ENCODE measurements around the gene CD99L2. TPM values are rescaled to one million over a fixed set of nuclear protein-coding genes. Genes with fewer than 3 reads are reported as not detected.
A peak's percentile ranks its signal among the peaks of the same experiment; 100 is the strongest.

The CD99L2 gene
- total and polyA plus RNA-seq, 5 experiments from 2014 or later = 13.5 to 17.0 (median 14.6) TPM

GRCh38 chrX:150919401-150919800 lies 20.9 kb upstream of the CD99L2 start:
- H3K9me3 Mint-ChIP-seq = no peaks in the 10 kb centered on the region
- no peaks in the 10 kb centered on the region for H3K4me1 Mint-ChIP-seq
- H3K27me3 Mint-ChIP-seq = no peaks in the 10 kb centered on the region
- POLR2A ChIA-PET = no interaction called here
- DNase-seq = no peak
- H3K4me3 Mint-ChIP-seq = no peak overlapping the region
- no peak for ATAC-seq
- H3K36me3 Mint-ChIP-seq = peaks cover 0 to 3% (median 0%) of the 10 kb centered on the region in 3 donors
- H3K27ac Mint-ChIP-seq = no peak overlapping the region

- H3K9me3 Mint-ChIP-seq = no peaks in the 10 kb centered on the region
- no peaks in the 10 kb centered on the region for H3K4me1 Mint-ChIP-seq
- no peaks in the 10 kb centered on the region for H3K27me3 Mint-ChIP-seq
- H3K36me3 Mint-ChIP-seq = no peaks in the 10 kb centered on the region
- no peak overlapping the region for H3K4me3 Mint-ChIP-seq
- POLR2A ChIA-PET = no interaction called here
- no peak overlapping the region for H3K27ac Mint-ChIP-seq
- no peak for DNase-seq
- no peak for ATAC-seq
Observed at GRCh38 chrX:150913511-150913910, 15.0 kb upstream of the CD99L2 start.

- no peaks in the 10 kb centered on the region for H3K4me1 Mint-ChIP-seq
- POLR2A ChIA-PET = no interaction called here
- DNase-seq = no peak
Observed at GRCh38 chrX:150907474-150907873, 9.0 kb upstream of the CD99L2 start.

GRCh38 chrX:150906694-150907093 lies 8.2 kb upstream of the CD99L2 start:
- POLR2A ChIA-PET = no interaction called here
- H3K36me3 Mint-ChIP-seq = no peaks in the 10 kb centered on the region
- H3K4me1 Mint-ChIP-seq = no peaks in the 10 kb centered on the region

More at GRCh38 chrX:150907474-150907873, 9.0 kb upstream of the CD99L2 start:
- Mint-ChIP-seq H3K9me3 (peaks cover 0 to 2% (median 0%) of the 10 kb centered on the region in 9 donors), H3K27me3 (peaks cover 0 to 2% (median 0%) of the 10 kb centered on the region in 5 donors), H3K36me3 (no peaks in the 10 kb centered on the region), H3K27ac (peak overlapping the region in 1 of 10 donors; percentile 23), H3K4me3 (no peak overlapping the region)
- ATAC-seq = no peak

GRCh38 chrX:150905293-150905692 lies 6.8 kb upstream of the CD99L2 start:
- Mint-ChIP-seq H3K27ac (no peak overlapping the region), H3K36me3 (no peaks in the 10 kb centered on the region), H3K9me3 (peaks cover 0 to 2% (median 0%) of the 10 kb centered on the region in 9 donors), H3K4me3 (no peak overlapping the region), H3K4me1 (no peaks in the 10 kb centered on the region), H3K27me3 (peaks cover 0 to 2% (median 0%) of the 10 kb centered on the region in 5 donors)
- POLR2A ChIA-PET = no interaction called here
- ATAC-seq = no peak
- DNase-seq = no peak

More at GRCh38 chrX:150906694-150907093, 8.2 kb upstream of the CD99L2 start:
- DNase-seq = no peak
- Mint-ChIP-seq H3K27ac (no peak overlapping the region), H3K27me3 (peaks cover 0 to 2% (median 0%) of the 10 kb centered on the region in 5 donors), H3K4me3 (no peak overlapping the region), H3K9me3 (peaks cover 0 to 2% (median 0%) of the 10 kb centered on the region in 9 donors)
- ATAC-seq = no peak

GRCh38 chrX:150903110-150903508 lies 4.6 kb upstream of the CD99L2 start:
- DNase-seq = no peak
- Mint-ChIP-seq H3K4me3 (no peak overlapping the region), H3K27me3 (peaks cover 0 to 2% (median 0%) of the 10 kb centered on the region in 5 donors), H3K4me1 (peaks cover 0 to 3% (median 0%) of the 10 kb centered on the region in 4 donors), H3K27ac (no peak overlapping the region), H3K9me3 (peaks cover 0 to 2% (median 0%) of the 10 kb centered on the region in 9 donors), H3K36me3 (no peaks in the 10 kb centered on the region)
- POLR2A ChIA-PET = no interaction called here
- ATAC-seq = no peak

- Mint-ChIP-seq H3K4me1 (peaks cover 0 to 3% (median under 1%) of the 10 kb centered on the region in 4 donors), H3K36me3 (no peaks in the 10 kb centered on the region), H3K27me3 (peaks cover 0 to 2% (median 0%) of the 10 kb centered on the region in 5 donors), H3K27ac (no peak overlapping the region), H3K9me3 (peaks cover 0 to 2% (median 0%) of the 10 kb centered on the region in 9 donors), H3K4me3 (no peak overlapping the region)
- DNase-seq = no peak
- no peak for ATAC-seq
- POLR2A ChIA-PET = no interaction called here
Observed at GRCh38 chrX:150902434-150903109, 4.1 kb upstream of the CD99L2 start.

- POLR2A ChIA-PET = no interaction called here
- no peaks in the 10 kb centered on the region for H3K36me3 Mint-ChIP-seq
- peak in 9 of 10 donors; percentile 2 to 58 (median 23) for DNase-seq
- H3K27ac Mint-ChIP-seq = peak overlapping the region in 8 of 10 donors; percentile 7 to 84 (median 71)
- no peaks in the 10 kb centered on the region for H3K27me3 Mint-ChIP-seq
- ATAC-seq = peak in 1 of 2 donors; percentile 29
- H3K4me1 Mint-ChIP-seq = peaks cover 2 to 8% (median 6%) of the 10 kb centered on the region in 4 donors
- H3K9me3 Mint-ChIP-seq = no peaks in the 10 kb centered on the region
- peak overlapping the region; percentile 83 to 93 (median 90) for H3K4me3 Mint-ChIP-seq
Observed at GRCh38 chrX:150899191-150899757, 806 bp upstream of the CD99L2 start.

GRCh38 chrX:150897421-150898320 lies 797 bp downstream of the CD99L2 start:
- H3K4me3 Mint-ChIP-seq = peak overlapping the region; percentile 68 to 87 (median 81)
- H3K36me3 Mint-ChIP-seq = no peaks in the 10 kb centered on the region
- H3K9me3 Mint-ChIP-seq = no peaks in the 10 kb centered on the region
- POLR2A ChIA-PET = no interaction called here
- ATAC-seq (peak; percentile 7 to 24), DNase-seq (peak in 9 of 10 donors; percentile 9 to 68 (median 33))
- peaks cover 2 to 8% (median 6%) of the 10 kb centered on the region in 4 donors for H3K4me1 Mint-ChIP-seq
- peak overlapping the region in 7 of 10 donors; percentile 43 to 88 (median 84) for H3K27ac Mint-ChIP-seq
- no peaks in the 10 kb centered on the region for H3K27me3 Mint-ChIP-seq

- peak overlapping the region in 1 of 10 donors; percentile 26 for H3K4me3 Mint-ChIP-seq
Observed at GRCh38 chrX:150896632-150897031, 1.8 kb downstream of the CD99L2 start.

GRCh38 chrX:150893936-150894335 lies 4.5 kb downstream of the CD99L2 start:
- no peaks in the 10 kb centered on the region for H3K9me3 Mint-ChIP-seq
- H3K4me3 Mint-ChIP-seq = no peak overlapping the region
- no peaks in the 10 kb centered on the region for H3K36me3 Mint-ChIP-seq
- ATAC-seq (no peak), DNase-seq (no peak)
- POLR2A ChIA-PET = no interaction called here
- H3K27me3 Mint-ChIP-seq = no peaks in the 10 kb centered on the region
- H3K4me1 Mint-ChIP-seq = peaks cover 2 to 8% (median 4%) of the 10 kb centered on the region in 4 donors
- H3K27ac Mint-ChIP-seq = no peak overlapping the region

More at GRCh38 chrX:150896632-150897031, 1.8 kb downstream of the CD99L2 start:
- Mint-ChIP-seq H3K4me1 (peaks cover 2 to 8% (median 6%) of the 10 kb centered on the region in 4 donors), H3K9me3 (no peaks in the 10 kb centered on the region), H3K27ac (no peak overlapping the region), H3K27me3 (no peaks in the 10 kb centered on the region), H3K36me3 (no peaks in the 10 kb centered on the region)
- no peak for DNase-seq
- POLR2A ChIA-PET = no interaction called here
- ATAC-seq = no peak

- POLR2A ChIA-PET = no interaction called here
- H3K27me3 Mint-ChIP-seq = no peaks in the 10 kb centered on the region
- H3K9me3 Mint-ChIP-seq = no peaks in the 10 kb centered on the region
- H3K27ac Mint-ChIP-seq = no peak overlapping the region
- ATAC-seq (no peak), DNase-seq (no peak)
- peaks cover 0 to 2% (median 0%) of the 10 kb centered on the region in 3 donors for H3K36me3 Mint-ChIP-seq
- no peak overlapping the region for H3K4me3 Mint-ChIP-seq
- peaks cover 0 to 5% (median 0%) of the 10 kb centered on the region in 4 donors for H3K4me1 Mint-ChIP-seq
Observed at GRCh38 chrX:150889131-150889530, 9.3 kb downstream of the CD99L2 start.

Measured in naive thymus-derived CD8-positive, alpha-beta T cell (primary cell).